ENCODE results near the gene IGF1.

Gene IGF1

DNA sequence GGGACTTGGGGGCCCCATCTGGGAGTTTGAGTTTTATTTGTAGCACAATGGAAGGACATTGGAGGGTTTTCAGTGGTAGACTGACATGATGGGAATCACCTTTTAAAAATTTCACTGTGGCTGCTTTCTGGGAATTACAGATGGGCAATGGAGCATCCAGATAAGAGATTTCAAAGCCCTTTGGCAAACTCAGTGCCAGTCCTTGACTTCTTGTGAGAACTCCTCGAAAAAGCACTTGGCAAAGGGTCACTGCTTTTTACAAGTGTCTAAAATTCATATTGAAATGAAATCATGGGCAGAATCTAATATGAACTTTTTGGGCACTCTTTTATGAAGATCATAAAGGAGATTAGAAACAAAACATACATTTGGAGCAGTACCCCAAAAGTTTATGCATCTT is 34.3 kb upstream of the IGF1 start:
- no peak for TF ChIP-seq CTCF (IDR thresholded peaks at IDR 0.05; ENCODE audit: low read depth, low read length)
- no peak for DNase-seq (ENCODE audit: extremely low read depth, low read depth)

- no peak for DNase-seq (ENCODE audit: extremely low read depth, low read depth)
- peak; percentile 3; the same call in 1 of the 2 replicates for TF ChIP-seq CTCF (IDR thresholded peaks at IDR 0.05; ENCODE audit: low read depth, low read length)
These were observed 33.4 kb upstream of the IGF1 start for GRCh38 chr12:102513739-102514138.

- TF ChIP-seq CTCF (IDR thresholded peaks at IDR 0.05; ENCODE audit: low read depth, low read length) = no peak
These were observed 32.9 kb upstream of the IGF1 start for GRCh38 chr12:102513272-102513671.

GRCh38 chr12:102512523-102512922 is 32.2 kb upstream of the IGF1 start:
- TF ChIP-seq CTCF (IDR thresholded peaks at IDR 0.05; ENCODE audit: low read depth, low read length) = no peak
- DNase-seq (ENCODE audit: extremely low read depth, low read depth) = no peak

More at GRCh38 chr12:102513272-102513671, 32.9 kb upstream of the IGF1 start:
- no peak for DNase-seq (ENCODE audit: extremely low read depth, low read depth)

DNA sequence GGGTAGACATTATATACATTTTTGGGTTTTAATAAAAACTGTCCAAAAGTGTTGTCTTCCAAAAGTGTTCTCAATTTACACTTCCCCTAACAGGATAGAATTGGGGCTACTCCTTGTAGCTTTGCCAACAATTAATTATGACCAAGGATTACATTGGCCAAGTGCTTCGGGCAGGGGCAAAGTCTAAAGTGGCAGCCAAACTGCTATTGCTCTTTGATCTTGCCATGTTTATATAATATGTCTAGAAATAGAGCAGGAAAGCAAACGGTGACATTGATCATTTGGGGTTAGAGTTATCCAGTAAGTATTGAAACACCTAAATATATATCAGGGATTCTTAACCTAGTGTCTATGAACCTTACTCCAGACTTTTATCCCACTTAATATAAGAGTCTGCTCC is 31.2 kb upstream of the IGF1 start:
- no peak for DNase-seq (ENCODE audit: extremely low read depth, low read depth)
- no peak for TF ChIP-seq CTCF (IDR thresholded peaks at IDR 0.05; ENCODE audit: low read depth, low read length)

DNA sequence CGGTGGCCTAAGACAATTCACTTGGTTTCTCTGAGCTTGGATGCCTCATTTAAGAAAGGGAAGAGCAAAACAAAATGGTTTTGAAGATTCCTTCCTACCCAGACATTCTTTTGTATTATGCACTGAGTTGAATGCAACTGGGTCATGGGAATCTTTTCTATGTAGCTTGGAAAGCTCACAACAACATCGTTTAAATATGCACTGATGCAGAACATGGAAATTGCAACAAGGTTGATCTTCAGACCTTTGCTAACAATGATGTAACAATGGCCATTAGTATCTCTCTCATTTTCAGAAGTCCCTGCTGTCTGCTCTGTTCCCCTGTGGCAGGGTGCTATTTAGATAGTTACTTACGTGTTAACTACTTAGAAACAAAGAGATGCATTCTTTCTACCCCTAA is 30.1 kb upstream of the IGF1 start:
- no peak for DNase-seq (ENCODE audit: extremely low read depth, low read depth)
- TF ChIP-seq CTCF (IDR thresholded peaks at IDR 0.05; ENCODE audit: low read depth, low read length) = no peak

GRCh38 chr12:102510031-102510430 is 29.7 kb upstream of the IGF1 start:
- no peak for TF ChIP-seq CTCF (IDR thresholded peaks at IDR 0.05; ENCODE audit: low read depth, low read length)
- DNase-seq (ENCODE audit: extremely low read depth, low read depth) = no peak

All from AG09319 (cell line).